HG03045 (cell line): ENCODE results near the gene SLC25A21.
"Not testable (repeated sequence)": the region's sequence is repeated elsewhere in the genome, so short reads cannot be mapped to it uniquely, and the experiment has no call there.

Experiments used
- ATAC-seq: cut with Tn5 transposase; IDR thresholded peaks from one replicate; pipeline ENCODE4 v1.9.1; 2021; ENCODE audit warnings: mild to moderate bottlenecking, moderate library complexity; ENCODE audit not compliant: unreplicated experiment

Gene SLC25A21

GRCh38 chr14:37091651-37092050 is 80.8 kb downstream of the SLC25A21 start:
- ATAC-seq, result no peak

DNA sequence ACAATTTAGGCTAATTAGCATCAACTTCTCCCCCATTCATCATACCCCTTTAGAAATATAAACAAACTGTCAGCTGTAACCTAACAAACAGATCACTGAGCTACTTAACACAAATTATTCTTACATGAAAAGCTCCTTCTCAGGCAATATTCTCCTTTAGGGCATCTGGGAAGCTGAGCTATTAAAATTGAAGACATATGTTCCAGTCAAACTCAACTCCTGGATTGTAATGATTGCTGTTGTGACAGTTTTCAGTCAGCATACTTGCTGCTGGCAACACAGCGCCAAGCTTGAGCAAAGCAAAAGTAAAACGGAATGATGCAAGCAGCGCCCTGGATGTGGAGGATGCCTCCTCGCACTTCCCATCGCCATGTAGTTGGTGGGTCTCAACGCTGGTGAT is 82.4 kb downstream of the SLC25A21 start:
- ATAC-seq, result no peak

- no peak for ATAC-seq
Measured at GRCh38 chr14:37089410-37089809, 83.0 kb downstream of the SLC25A21 start.

DNA sequence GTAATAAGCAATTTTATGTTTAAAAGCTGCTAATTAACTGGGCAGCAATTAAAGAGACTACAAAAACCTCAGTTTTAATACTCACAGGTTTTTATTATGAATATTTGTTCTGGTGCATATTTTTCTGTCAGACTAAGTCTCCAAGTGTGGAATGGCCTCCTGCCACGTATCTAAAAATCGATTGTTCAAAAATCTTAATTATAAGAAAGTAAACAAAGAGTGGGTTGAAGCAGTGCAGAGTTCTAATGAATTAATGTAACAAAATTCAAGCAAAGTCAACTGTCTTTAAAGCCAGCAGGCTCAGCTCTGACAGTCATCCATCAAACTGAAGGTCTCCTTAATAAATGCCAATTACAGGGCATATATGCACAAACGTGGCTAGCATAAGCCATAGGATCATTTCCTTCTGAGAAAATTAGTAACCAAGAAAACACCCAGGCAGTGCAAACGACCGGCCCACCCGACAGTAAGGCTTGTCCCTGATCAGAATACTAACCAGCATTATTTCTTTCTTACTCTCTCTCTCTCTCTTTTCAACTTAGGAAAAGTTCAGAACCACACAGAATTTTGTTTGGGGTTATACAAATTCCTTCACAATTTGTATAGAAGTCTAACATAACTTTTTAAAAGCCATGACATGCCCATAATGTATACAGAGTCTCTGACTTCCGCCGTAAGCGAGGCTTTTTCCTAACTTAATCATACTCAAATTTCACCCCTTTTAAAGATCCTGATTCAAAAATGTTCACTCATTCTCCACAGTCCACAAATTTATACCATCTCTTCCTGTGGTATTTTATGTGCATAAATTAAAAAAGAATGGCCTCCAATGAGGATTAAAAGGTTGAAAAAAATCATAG is 83.8 kb downstream of the SLC25A21 start:
- ATAC-seq, result no peak

DNA sequence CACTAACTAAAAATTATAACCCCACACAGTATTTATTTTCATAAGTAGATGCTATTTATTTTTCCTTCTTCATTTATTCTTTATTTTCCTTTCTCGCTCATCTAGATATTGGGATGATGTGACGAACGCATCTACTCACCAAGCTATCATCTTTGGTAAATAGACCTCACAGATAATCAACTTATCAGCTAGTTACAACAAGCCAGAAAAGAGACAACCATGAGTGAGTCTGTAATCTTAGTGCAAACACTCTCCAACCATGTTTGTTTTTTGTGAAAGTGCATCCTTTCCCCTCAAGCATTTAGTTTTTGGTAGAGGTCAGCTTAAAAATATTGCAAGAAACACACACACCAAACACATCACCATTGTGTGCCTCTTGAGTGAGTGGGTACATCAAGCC is 84.9 kb downstream of the SLC25A21 start:
- no peak for ATAC-seq

DNA sequence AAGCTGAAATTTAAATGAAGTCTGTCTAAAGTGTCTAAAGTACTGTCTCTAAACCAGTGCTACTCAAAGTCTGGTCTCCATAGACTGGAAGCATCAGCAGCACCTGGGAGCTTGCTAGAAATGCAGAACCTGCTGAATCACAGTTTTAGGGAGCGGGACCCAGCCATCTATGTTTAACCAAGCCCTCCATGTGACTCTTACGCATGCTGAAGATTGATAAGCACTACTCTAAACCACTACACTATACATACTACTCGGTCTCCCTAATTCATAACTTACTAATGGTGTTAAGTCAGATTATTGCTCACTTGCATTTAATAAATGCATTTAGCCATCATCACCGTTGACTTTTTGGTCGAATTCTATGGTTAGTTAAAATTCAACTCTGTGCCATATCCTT is 88.8 kb downstream of the SLC25A21 start:
- no peak for ATAC-seq

GRCh38 chr14:37082449-37082848 is 90.0 kb downstream of the SLC25A21 start:
- ATAC-seq, result no peak

- no peak for ATAC-seq
Measured at GRCh38 chr14:37081856-37082255, 90.5 kb downstream of the SLC25A21 start.

DNA sequence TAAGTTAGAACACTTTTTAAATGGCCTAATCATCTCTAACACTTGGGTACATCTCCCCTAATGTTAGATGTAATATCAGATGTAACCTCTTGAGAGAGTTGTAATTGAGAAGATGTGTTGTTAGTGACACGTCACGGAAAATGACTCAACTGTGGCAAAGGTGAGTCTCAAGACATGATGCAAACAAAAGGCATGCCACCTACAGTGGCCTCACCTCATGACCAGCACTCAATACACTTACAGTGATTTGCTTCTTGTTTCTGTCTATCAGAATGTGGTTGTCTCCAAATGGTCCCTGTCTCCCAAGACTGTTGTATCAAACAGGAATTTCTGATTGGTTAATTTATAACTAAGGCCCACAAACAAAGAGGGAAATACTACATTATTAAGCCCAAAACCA is 91.2 kb downstream of the SLC25A21 start:
- ATAC-seq, result no peak

GRCh38 chr14:37078131-37078530 is 94.3 kb downstream of the SLC25A21 start:
- ATAC-seq, result no peak

DNA sequence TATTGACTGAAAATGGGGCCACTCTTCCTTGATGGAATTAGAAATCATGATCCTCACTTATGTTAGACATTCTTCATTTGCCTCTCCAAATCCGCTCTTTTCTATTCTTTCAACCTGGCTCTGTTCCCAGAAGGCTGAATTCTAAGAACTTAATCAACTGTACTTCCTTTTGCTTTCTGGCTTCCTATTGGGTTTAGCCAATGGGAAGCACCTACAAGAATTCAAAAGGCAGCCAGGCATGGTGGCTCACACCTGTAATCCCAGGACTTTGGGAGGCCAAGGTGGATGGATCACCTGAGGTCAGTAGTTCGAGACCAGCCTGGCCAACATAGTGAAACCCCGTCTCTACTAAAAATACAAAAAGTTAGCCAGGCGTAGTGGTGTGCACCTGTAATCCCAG is 98.1 kb downstream of the SLC25A21 start:
- ATAC-seq, result not testable (repeated sequence)

DNA sequence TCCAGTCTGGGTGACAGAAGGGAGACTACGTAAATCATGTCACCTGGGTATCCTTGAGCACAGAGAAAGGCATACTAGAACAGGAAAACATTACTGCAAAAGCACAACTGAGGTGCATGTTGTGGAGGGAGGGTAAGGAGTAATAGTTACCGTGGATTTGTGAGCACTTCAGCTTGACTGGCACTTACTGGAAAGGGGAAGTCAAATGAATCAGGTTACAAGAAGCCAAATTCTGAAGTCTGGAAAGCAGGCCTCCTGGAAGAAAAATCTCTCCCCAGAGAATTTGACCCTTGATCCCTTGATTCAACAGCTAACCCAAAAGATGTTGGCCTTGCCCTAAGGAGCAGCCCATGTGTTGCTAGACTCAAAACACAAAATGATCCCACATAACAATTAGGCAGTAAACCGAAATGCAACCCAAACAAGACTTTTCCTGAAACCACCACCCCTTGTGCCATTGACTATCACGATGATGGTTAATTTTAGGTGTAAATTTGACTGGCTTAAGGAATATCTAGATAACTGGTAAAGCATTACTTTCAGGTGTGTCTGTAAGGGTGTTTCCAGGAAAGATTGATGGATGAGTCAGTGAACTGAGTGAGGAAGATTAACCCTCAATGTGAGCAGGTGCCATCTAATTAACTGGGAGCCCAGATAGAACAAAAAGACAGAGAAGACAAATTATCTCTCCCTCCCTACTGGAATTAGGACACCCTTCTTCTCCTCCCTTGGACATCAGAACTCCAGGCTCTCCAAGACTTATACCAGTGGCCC is 108.8 kb downstream of the SLC25A21 start:
- ATAC-seq, result no peak

DNA sequence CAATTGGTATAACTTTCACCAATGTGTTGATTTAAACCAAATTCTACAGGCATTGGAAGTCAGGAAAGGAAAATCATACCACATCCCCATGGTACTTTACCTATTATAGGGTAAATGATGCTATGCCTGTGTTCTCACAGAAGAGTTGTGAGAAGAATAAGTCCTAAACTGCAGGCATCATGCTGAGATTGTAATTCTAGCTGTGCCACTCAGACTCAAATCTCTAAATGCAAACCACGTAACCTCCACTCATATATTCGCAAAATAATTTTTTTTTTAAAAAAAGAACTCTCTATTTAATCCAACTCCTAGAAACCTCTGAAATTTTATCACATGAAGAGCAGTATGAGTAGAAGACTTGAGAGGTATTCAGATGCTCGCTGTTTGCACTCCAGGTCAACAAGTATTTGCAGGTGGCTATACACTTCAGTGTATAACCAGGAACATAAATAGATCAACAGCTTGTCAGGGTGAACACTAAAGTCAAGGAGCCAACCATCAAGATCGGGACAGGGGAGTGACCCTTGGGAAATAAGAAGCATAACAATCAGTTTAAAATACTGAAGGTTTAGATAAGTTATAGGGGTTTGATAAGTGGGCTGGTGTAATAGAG is 110.1 kb downstream of the SLC25A21 start:
- no peak for ATAC-seq

DNA sequence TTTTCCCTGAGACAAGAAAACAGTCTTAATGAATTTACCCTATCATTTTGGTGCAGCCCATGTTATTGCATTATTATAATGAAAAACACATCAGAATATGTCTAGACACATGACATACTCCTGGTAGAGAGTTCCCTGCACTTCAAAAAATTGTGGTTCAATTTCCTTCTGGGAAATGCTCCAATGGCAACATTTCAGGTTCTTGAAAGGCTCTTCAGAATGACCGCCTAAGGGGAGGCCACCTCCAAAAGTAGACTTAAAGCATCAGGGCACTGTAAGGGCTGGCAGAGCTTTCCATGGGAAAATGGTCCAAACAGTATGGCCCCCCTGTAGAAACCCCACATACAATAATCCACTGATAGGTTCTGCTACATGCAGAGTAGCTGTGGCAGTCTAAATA is 110.7 kb downstream of the SLC25A21 start:
- ATAC-seq, result no peak

DNA sequence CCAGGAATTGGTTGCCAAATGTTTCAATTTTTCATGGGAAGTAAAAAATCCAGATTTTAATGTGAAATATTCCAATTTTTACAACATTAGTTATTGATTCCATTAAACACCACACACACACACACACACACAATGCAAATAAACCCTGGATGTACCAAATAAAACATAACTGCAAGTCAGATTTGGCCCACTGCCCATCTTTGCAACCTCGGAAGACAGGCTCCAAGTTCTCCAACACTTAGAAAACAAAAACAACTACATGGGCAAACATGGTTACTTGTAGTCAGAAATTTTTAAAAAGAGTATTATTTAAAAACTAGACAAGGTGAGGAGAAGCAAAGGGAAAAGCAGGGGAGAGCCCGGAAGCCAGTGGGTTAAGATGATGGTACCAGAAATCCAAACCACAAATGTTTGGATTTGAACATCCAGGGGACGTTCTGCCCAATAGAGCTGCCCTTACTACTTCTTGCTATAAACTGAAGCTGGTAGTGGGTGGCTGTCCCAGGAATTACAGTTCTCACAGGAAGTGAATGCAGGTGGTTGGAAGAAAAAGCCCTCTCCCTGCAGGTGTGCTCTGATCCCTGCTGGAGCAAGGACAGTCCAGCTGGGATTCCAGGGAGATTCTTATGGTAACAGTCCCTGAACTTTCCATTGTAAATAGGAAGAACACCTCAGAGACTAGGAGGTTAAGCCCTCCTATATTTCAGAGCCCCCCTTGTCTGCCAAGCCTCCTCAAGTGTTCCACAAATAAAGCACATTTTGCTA is 111.7 kb downstream of the SLC25A21 start:
- no peak for ATAC-seq

- ATAC-seq, result no peak
Measured at GRCh38 chr14:37057776-37058175, 114.6 kb downstream of the SLC25A21 start.

- ATAC-seq, result no peak
Measured at GRCh38 chr14:37056473-37056872, 115.9 kb downstream of the SLC25A21 start.

- no peak for ATAC-seq
Measured at GRCh38 chr14:37054869-37055268, 117.5 kb downstream of the SLC25A21 start.

DNA sequence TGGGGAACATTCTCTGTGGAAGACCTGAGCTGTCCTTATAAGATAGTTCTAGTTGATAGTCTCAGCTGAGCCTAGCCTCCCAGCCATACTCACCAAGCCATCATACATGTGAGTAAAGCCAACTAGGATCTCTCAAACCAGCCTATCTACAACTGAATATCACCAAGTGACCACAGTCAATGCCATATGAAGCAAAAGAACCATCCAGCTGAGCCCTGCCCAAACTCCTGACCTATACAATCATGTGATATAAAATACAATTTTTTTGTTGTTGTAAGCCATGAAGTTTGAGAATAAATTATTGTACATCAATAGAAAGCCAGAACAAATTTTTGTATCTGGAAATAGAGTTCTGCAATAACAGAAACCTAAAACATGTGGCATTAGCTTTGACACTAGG is 118.3 kb downstream of the SLC25A21 start:
- ATAC-seq, result no peak

DNA sequence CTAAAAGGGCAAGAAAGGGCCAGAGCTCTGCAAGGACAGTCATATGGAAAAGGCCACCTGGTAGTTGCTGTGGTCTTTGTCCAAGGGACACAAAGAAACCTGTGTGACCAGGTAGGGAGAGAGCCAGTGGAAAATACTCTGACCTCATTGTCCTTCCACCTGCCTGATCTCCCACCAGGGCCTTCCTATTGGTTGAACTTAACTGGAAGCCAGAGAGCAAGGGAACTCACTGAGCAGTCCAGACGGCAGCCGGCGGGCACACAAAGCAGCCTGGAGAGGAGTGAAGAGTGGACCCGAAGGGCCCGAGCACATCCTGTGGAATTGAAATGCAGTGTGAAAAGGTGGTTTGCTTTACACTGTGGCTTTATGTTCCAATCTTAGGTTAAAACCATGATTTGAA is 120.7 kb downstream of the SLC25A21 start:
- ATAC-seq, result no peak

DNA sequence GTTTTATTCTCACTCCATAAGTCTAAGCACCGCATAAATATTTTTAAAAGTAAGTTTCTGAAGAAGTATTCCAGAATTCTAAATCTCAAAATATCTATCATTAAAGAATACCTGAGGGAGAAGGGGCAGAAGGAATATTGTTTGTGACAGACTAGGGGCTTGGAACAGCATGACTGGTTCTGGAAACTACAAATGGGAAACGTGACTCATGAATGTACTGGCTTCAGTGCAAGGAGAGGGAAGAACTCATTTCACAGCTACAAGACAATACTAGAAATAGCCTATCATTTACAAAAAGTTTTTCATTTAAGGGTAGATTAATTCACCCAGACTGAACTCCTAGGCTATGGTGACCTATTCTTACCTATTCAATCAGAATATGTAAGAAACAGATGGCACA is 121.3 kb downstream of the SLC25A21 start:
- ATAC-seq, result no peak
